Stimulated activated CD4-positive, alpha-beta T cell treated with anti-CD3 and anti-CD28 coated beads, Interleukin-2, amount 100 ng/mL, for 4 hours (primary cell): ENCODE data around the gene BIN1.
A peak's percentile ranks its signal among the peaks of the same experiment; 100 is the strongest.

Source experiments
- DNase-seq: peaks from one replicate; pipeline ENCODE4 v3.0.0-alpha.2; 2020; ENCODE audit warnings: low read depth

The BIN1 gene

GRCh38 chr2:127074936-127075335, 32.0 kb downstream of the BIN1 start:
- DNase-seq: no peak

GRCh38 chr2:127074358-127074757, 32.6 kb downstream of the BIN1 start:
- no peak for DNase-seq

- DNase-seq: no peak
Observed at GRCh38 chr2:127072970-127073369, 34.0 kb downstream of the BIN1 start.

- no peak for DNase-seq
Observed at GRCh38 chr2:127072396-127072795, 34.6 kb downstream of the BIN1 start.

- DNase-seq: no peak
Observed at GRCh38 chr2:127071901-127072328, 35.0 kb downstream of the BIN1 start.

GRCh38 chr2:127070221-127070620, 36.7 kb downstream of the BIN1 start:
- no peak for DNase-seq

- DNase-seq: no peak
Observed at GRCh38 chr2:127069536-127069935, 37.4 kb downstream of the BIN1 start.

GRCh38 chr2:127069003-127069402, 38.0 kb downstream of the BIN1 start:
- no peak for DNase-seq

GRCh38 chr2:127068351-127068741, 38.6 kb downstream of the BIN1 start:
- DNase-seq: no peak

- DNase-seq: peak; percentile 42
Observed at GRCh38 chr2:127067620-127068350, 39.2 kb downstream of the BIN1 start.

- DNase-seq: no peak
Observed at GRCh38 chr2:127066942-127067341, 40.0 kb downstream of the BIN1 start.

GRCh38 chr2:127065940-127066318, 41.0 kb downstream of the BIN1 start:
- no peak for DNase-seq

GRCh38 chr2:127065299-127065939, 41.5 kb downstream of the BIN1 start:
- no peak for DNase-seq

- peak; percentile 44 for DNase-seq
Observed at GRCh38 chr2:127064642-127065250, 42.2 kb downstream of the BIN1 start.

GRCh38 chr2:127063701-127064590, 43.0 kb downstream of the BIN1 start:
- DNase-seq: no peak

- DNase-seq: no peak
Observed at GRCh38 chr2:127061375-127062273, 45.3 kb downstream of the BIN1 start.

GRCh38 chr2:127060264-127060945, 46.5 kb downstream of the BIN1 start:
- no peak for DNase-seq

GRCh38 chr2:127059559-127059958, 47.4 kb downstream of the BIN1 start:
- no peak for DNase-seq

GRCh38 chr2:127058954-127059252, 48.1 kb downstream of the BIN1 start:
- DNase-seq: no peak

- no peak for DNase-seq
Observed at GRCh38 chr2:127058246-127058953, 48.6 kb downstream of the BIN1 start.
